ENCODE data around the gene TENM4. TPM values are rescaled to one million over a fixed set of nuclear protein-coding genes. Genes with fewer than 3 reads are reported as not detected.

TENM4 gene
- polyA plus RNA-seq, 1 donor from 2014 or later, result 16.8 TPM

- no peaks in the 10 kb centered on the region for H3K36me3 ChIP-seq (ENCODE audit: insufficient read depth, low read length)
- H2AFZ ChIP-seq (ENCODE audit: low read depth, low read length), result no peak overlapping the region
- H4K20me1 ChIP-seq (ENCODE audit: insufficient read depth), result no peaks in the 10 kb centered on the region
- no peaks in the 10 kb centered on the region for H3F3A ChIP-seq (ENCODE audit: insufficient read depth, low read length, poor library complexity, severe bottlenecking)
- H3K4me3 ChIP-seq (ENCODE audit: low read length), result no peak overlapping the region
- H3K9me3 ChIP-seq (ENCODE audit: low read length), result no peaks in the 10 kb centered on the region
- TF ChIP-seq TAF1 (IDR thresholded peaks at IDR 0.05; ENCODE audit: low read depth) (no peak), SMC3 (conservative IDR thresholded peaks at IDR 0.05; ENCODE audit: poor library complexity) (no peak), EP300 (conservative IDR thresholded peaks at IDR 0.05; ENCODE audit: poor library complexity, severe bottlenecking) (no peak), POLR2AphosphoS5 (IDR thresholded peaks at IDR 0.05) (no peak), EZH2 (IDR thresholded peaks at IDR 0.05; ENCODE audit: borderline replicate concordance, insufficient read depth, low read length, poor library complexity, severe bottlenecking) (no peak), REST (IDR thresholded peaks at IDR 0.05; ENCODE audit: borderline replicate concordance) (no peak), MXI1 (conservative IDR thresholded peaks at IDR 0.05; ENCODE audit: poor library complexity, severe bottlenecking) (no peak), CTCF (IDR thresholded peaks at IDR 0.05; ENCODE audit: poor library complexity, severe bottlenecking) (no peak), RAD21 (conservative IDR thresholded peaks at IDR 0.05) (no peak)
- H3K27me3 ChIP-seq (ENCODE audit: insufficient read depth, low read depth, low read length), result no peaks in the 10 kb centered on the region
- no peaks in the 10 kb centered on the region for H3K9me2 ChIP-seq (ENCODE audit: insufficient read depth, low read length)
- no peak overlapping the region for H3K4me2 ChIP-seq (ENCODE audit: low read length)
- H3K9ac ChIP-seq (ENCODE audit: low read length), result no peak overlapping the region
- H3K79me2 ChIP-seq (replicated peaks; ENCODE audit: insufficient read depth, low read length), result no peaks in the 10 kb centered on the region
- H3K27ac ChIP-seq (ENCODE audit: low read length), result no peak overlapping the region
Observed at GRCh38 chr11:78841456-78842060, 599.3 kb downstream of the TENM4 start.

- Histone ChIP-seq H3K4me2 (ENCODE audit: low read length) (no peak overlapping the region), H3K9ac (ENCODE audit: low read length) (no peak overlapping the region), H3K79me2 (replicated peaks; ENCODE audit: insufficient read depth, low read length) (no peaks in the 10 kb centered on the region), H3K27me3 (ENCODE audit: insufficient read depth, low read depth, low read length) (no peaks in the 10 kb centered on the region), H4K20me1 (ENCODE audit: insufficient read depth) (no peaks in the 10 kb centered on the region), H3K9me3 (ENCODE audit: low read length) (no peaks in the 10 kb centered on the region), H2AFZ (ENCODE audit: low read depth, low read length) (no peak overlapping the region), H3K36me3 (ENCODE audit: insufficient read depth, low read length) (no peaks in the 10 kb centered on the region), H3K9me2 (ENCODE audit: insufficient read depth, low read length) (no peaks in the 10 kb centered on the region), H3K27ac (ENCODE audit: low read length) (no peak overlapping the region), H3F3A (ENCODE audit: insufficient read depth, low read length, poor library complexity, severe bottlenecking) (no peaks in the 10 kb centered on the region), H3K4me3 (ENCODE audit: low read length) (no peak overlapping the region)
- TF ChIP-seq CTCF (IDR thresholded peaks at IDR 0.05; ENCODE audit: poor library complexity, severe bottlenecking) (no peak), TAF1 (IDR thresholded peaks at IDR 0.05; ENCODE audit: low read depth) (no peak), MXI1 (conservative IDR thresholded peaks at IDR 0.05; ENCODE audit: poor library complexity, severe bottlenecking) (no peak), EZH2 (IDR thresholded peaks at IDR 0.05; ENCODE audit: borderline replicate concordance, insufficient read depth, low read length, poor library complexity, severe bottlenecking) (no peak), POLR2AphosphoS5 (IDR thresholded peaks at IDR 0.05) (no peak), RAD21 (conservative IDR thresholded peaks at IDR 0.05) (no peak), EP300 (conservative IDR thresholded peaks at IDR 0.05; ENCODE audit: poor library complexity, severe bottlenecking) (no peak), SMC3 (conservative IDR thresholded peaks at IDR 0.05; ENCODE audit: poor library complexity) (no peak), REST (IDR thresholded peaks at IDR 0.05; ENCODE audit: borderline replicate concordance) (no peak)
Observed at GRCh38 chr11:78840623-78841022, 600.2 kb downstream of the TENM4 start.
